Peyer's patch (tissue), 4 donors: ENCODE data around the gene SLC34A1.

ENCODE experiments used
- POLR2A ChIP-seq, 2 donors: fragments of 450-650 bp; IDR thresholded peaks; one replicate each; pipeline ENCODE4 v1.5.1; 2017; ENCODE audit warnings: antibody characterized with exemption in 2 of 2, mild to moderate bottlenecking in 2 of 2, moderate library complexity in 2 of 2
- TF ChIP-seq, protein P1 (sequence below), 6 experiments: fragments of 450-650 bp in 4 of 6; fragments of 200-600 bp in 2 of 6; sonication (generic) in 1 of 6; IDR thresholded peaks; one replicate each; pipeline ENCODE4 v1.5.1; 2017 to 2019; ENCODE audit warnings: antibody characterized with exemption in 6 of 6, mild to moderate bottlenecking in 3 of 6, moderate library complexity in 1 of 6

DNA sequence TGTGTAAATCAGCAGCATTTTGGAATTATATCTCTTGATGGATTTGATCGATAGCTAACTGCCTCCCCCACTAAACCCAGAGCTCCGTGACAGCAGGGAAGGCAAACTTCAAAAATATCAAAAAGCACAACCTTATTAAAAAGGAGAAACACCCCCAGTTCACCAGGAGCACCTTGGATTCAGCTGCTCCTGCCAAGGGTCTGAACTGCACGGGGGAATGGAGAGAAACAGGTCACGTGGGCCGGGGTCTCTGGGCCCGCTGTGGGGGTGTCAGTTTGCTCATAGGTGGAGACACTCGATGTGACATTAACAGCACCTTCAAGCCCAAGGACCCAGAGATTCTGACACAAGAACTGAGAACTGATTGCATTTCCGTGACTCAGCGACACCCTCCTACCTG lies 1.1 kb upstream of the SLC34A1 start:
- TF ChIP-seq, protein P1, sequence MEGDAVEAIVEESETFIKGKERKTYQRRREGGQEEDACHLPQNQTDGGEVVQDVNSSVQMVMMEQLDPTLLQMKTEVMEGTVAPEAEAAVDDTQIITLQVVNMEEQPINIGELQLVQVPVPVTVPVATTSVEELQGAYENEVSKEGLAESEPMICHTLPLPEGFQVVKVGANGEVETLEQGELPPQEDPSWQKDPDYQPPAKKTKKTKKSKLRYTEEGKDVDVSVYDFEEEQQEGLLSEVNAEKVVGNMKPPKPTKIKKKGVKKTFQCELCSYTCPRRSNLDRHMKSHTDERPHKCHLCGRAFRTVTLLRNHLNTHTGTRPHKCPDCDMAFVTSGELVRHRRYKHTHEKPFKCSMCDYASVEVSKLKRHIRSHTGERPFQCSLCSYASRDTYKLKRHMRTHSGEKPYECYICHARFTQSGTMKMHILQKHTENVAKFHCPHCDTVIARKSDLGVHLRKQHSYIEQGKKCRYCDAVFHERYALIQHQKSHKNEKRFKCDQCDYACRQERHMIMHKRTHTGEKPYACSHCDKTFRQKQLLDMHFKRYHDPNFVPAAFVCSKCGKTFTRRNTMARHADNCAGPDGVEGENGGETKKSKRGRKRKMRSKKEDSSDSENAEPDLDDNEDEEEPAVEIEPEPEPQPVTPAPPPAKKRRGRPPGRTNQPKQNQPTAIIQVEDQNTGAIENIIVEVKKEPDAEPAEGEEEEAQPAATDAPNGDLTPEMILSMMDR (IDR thresholded peaks at IDR 0.05): no peak
- TF ChIP-seq POLR2A (IDR thresholded peaks at IDR 0.05): no peak
